Pancreas (tissue), 10 donors: Measurements from ENCODE around the gene MAP3K6. TPM values are rescaled to one million over a fixed set of nuclear protein-coding genes. Genes with fewer than 3 reads are reported as not detected.

Source experiments
- ATAC-seq, 4 donors: fragments of 200-7000 bp; cut with Tn5 transposase; one replicate each; pipeline versions ENCODE4 v1.8.0 to v1.9.1; 2020; ENCODE audit warnings: mild to moderate bottlenecking in 4 of 4, moderate library complexity in 4 of 4
- DNase-seq, 6 donors: peaks; one replicate each; pipeline ENCODE4 v3.0.0-alpha.2; 2020
- FAIRE-seq: peaks from 2 replicates; lab custom pipeline; 2012; peaks lifted over from hg19 to GRCh38; lab: Jason Lieb, UNC
- H3K27ac ChIP-seq, 4 donors: fragments of 200-600 bp; sonication (generic); 1 replicate in 3 of 4; 2 replicates in 1 of 4; pipeline versions ENCODE4 v1.5.0 to v1.8.0; 2020
- H3K27me3 ChIP-seq, 4 donors: fragments of 200-600 bp; one replicate each; pipeline ENCODE4 v1.8.0; 2021
- H3K36me3 ChIP-seq, 3 donors: fragments of 200-600 bp; sonication (generic) in 1 of 3; one replicate each; pipeline versions ENCODE4 v1.5.0 to v1.8.0; 2020 to 2021
- H3K4me1 ChIP-seq, 3 donors: fragments of 200-600 bp; one replicate each; pipeline ENCODE4 v1.8.0; 2021
- H3K4me3 ChIP-seq, 4 donors: fragments of 200-600 bp; sonication (generic) in 2 of 4; one replicate each; pipeline versions ENCODE4 v1.5.0 to v1.8.0; 2020 to 2021
- H3K9me3 ChIP-seq, 4 donors: fragments of 200-600 bp; one replicate each; pipeline ENCODE4 v1.8.0; 2021
- CTCF ChIP-seq, 4 donors: fragments of 200-600 bp; sonication (generic) in 3 of 4; IDR thresholded peaks; one replicate each; pipeline versions ENCODE4 v1.5.0 to v1.8.0; 2021; ENCODE audit warnings: antibody characterized with exemption in 4 of 4
- whole genome bisulfite sequencing, 2 donors: extraction: QIAGEN DNeasy Blood & Tissue Kit; methylation state at CpG; one replicate each; pipeline ENCODE4 v1.1.7; 2013; 5-methylcytosine and 5-hydroxymethylcytosine counted together
- intact Hi-C, 3 donors: fragments of 100-400 bp; cut with DNase I; formaldehyde crosslinking; loops; one replicate each; pipeline versions ENCODE4 v1.11.1 to v1.14.2; 2022
- polyA plus RNA-seq, 2 donors: library from polyadenylated mRNA; stranded (reverse); fragments of 200-250 nt; gene quantifications; one replicate each; pipeline ENCODE4 v1.2.3, GENCODE V29; 2013
- total RNA-seq, 6 donors: library from RNA; stranded (reverse); fragmentation: NEBNext Ultra II Directional in 4 of 6; extraction: Animal tissue kit (Norgen Biotek cat#: 25700) in 4 of 6; gene quantifications; one replicate each; pipeline versions ENCODE4 v1.2.1 to v1.2.4, GENCODE V29; 2021 to 2023
- donor health status: healthy with polysubstance abuse.
- donor health status: DM: no; HTN: no; CAD: no; lungs with moderate emphysema.
- donor health status: DM: no; HTN: no; CAD: no.
- donor health status: control.
- donor health status: control.
- donor health status: Bipolar disorder and iron deficiency.
- donor health status: DM: yes; HTN: yes; CAD: no.
- donor health status: DM: no; HTN: no; CAD: no.
- donor health status: DM: no; HTN: no; CAD: no.
- donor health status: DM: yes; HTN: yes; CAD: no.

The MAP3K6 gene
- total and polyA plus RNA-seq, 8 donors: 4.7 to 65.7 (median 10.1) TPM

- intact Hi-C loops: no loop called here
- peaks cover 0 to 11% (median 4%) of the 10 kb centered on the region in 3 donors for H3K4me1 ChIP-seq
- H3K36me3 ChIP-seq: no peaks in the 10 kb centered on the region
- H3K27me3 ChIP-seq: no peaks in the 10 kb centered on the region
- no peaks in the 10 kb centered on the region for H3K9me3 ChIP-seq
- DNase-seq: no peak
- no peak for ATAC-seq
- peak overlapping the region; percentile 63 to 94 (median 86) for H3K27ac ChIP-seq
- no peak for FAIRE-seq
- WGBS, 2 donors: 36 to 42% methylated on average over 8 of the region's 8 CpGs
- TF ChIP-seq CTCF (IDR thresholded peaks at IDR 0.05): no peak
- peak overlapping the region in 3 of 4 donors; percentile 59 to 84 (median 61) for H3K4me3 ChIP-seq
Measured at GRCh38 chr1:27367160-27367650, 444 bp upstream of the MAP3K6 start.

DNA sequence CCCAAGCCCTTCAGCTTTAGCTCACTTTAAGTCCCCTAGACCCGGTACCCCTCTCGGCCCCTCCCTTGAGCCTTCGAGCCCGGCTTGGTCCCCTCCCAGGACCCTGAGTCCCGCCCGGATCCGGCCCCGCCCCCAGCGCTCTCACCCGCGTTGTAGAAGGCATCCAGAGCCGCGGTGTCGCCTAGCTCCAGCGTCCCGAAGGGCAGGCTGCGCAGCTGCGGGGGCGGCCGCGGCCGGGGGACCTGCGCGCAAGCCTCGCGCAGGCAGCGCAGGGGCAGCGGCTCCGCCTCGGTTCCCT lies 699 bp downstream of the MAP3K6 start:
- DNase-seq (peak; percentile 63 to 88 (median 82)), ATAC-seq (peak; percentile 49 to 64 (median 56)), FAIRE-seq (no peak)
- Histone ChIP-seq H3K36me3 (no peaks in the 10 kb centered on the region), H3K9me3 (no peaks in the 10 kb centered on the region), H3K4me1 (peaks cover 0 to 11% (median 4%) of the 10 kb centered on the region in 3 donors), H3K27me3 (no peaks in the 10 kb centered on the region), H3K27ac (peak overlapping the region; percentile 63 to 94 (median 84)), H3K4me3 (peak overlapping the region; percentile 45 to 84 (median 60))
- WGBS, 2 donors: 0 to 1% methylated on average over 20 to 30 of the region's 30 CpGs
- TF ChIP-seq CTCF (IDR thresholded peaks at IDR 0.05): no peak
- intact Hi-C loops: no loop called here

- DNase-seq: peak; percentile 76 to 92 (median 88)
- 4% methylated on average over 39 to 40 of the region's 40 CpGs for WGBS, 2 donors
- peak; percentile 80 to 88 (median 82) for ATAC-seq
- intact Hi-C loops: no loop called here
- no peak for TF ChIP-seq CTCF (IDR thresholded peaks at IDR 0.05)
- H3K4me3 ChIP-seq: peak overlapping the region; percentile 45 to 84 (median 60)
- H3K27me3 ChIP-seq: no peaks in the 10 kb centered on the region
- H3K9me3 ChIP-seq: no peaks in the 10 kb centered on the region
- peaks cover 0 to 11% (median 4%) of the 10 kb centered on the region in 3 donors for H3K4me1 ChIP-seq
- H3K36me3 ChIP-seq: no peaks in the 10 kb centered on the region
- FAIRE-seq: no peak
- H3K27ac ChIP-seq: peak overlapping the region; percentile 63 to 94 (median 84)
Measured at GRCh38 chr1:27365372-27366112, 1.2 kb downstream of the MAP3K6 start.

DNA sequence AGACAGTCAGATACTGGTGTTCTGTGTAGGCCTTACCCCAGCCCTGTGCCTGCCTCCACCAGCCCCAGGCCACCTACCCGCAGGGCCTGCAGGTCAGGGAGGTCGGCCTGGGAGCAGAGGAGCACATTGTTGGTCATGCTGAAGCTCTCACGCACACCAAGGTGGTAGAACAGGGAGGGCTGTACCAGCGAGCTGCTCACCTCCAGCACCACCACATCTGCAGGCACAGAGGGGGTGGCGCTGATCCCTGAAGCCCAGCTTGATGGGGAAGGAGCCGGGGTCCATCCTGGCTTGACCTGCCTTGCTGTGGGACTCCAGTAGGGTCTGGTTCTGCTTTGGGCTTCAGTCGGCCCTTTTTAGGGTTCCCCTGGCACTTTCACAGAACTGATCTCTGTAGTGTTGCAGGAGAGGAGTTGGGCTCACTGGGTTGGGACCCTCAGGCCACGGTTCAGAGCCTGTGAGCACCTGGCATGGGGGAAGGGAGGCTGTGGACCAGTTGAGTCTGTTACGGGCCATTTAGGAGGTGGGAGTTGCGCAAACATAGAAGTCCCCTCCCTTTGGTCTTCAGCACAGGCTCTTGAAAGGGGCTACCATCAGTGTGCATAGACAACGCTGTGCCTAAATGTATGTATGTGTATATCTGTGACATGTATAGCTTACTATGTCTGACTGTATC lies 1.9 kb downstream of the MAP3K6 start:
- no peak for FAIRE-seq
- no peaks in the 10 kb centered on the region for H3K36me3 ChIP-seq
- peaks cover 0 to 11% (median 4%) of the 10 kb centered on the region in 3 donors for H3K4me1 ChIP-seq
- intact Hi-C loops: no loop called here
- H3K4me3 ChIP-seq: peak overlapping the region in 2 of 4 donors; percentile 61 to 84
- no peak for TF ChIP-seq CTCF (IDR thresholded peaks at IDR 0.05)
- WGBS, 2 donors: 80 to 81% methylated on average over 11 of the region's 11 CpGs
- peak overlapping the region in 1 of 4 donors; percentile 94 for H3K27ac ChIP-seq
- no peak for DNase-seq
- ATAC-seq: no peak
- no peaks in the 10 kb centered on the region for H3K27me3 ChIP-seq
- no peaks in the 10 kb centered on the region for H3K9me3 ChIP-seq
